ENCODE measurements around the gene C16orf87. TPM values are rescaled to one million over a fixed set of nuclear protein-coding genes. Genes with fewer than 3 reads are reported as not detected.

Gene C16orf87
- total RNA-seq, 1 donor from 2014 or later, result 25.0 TPM

DNA sequence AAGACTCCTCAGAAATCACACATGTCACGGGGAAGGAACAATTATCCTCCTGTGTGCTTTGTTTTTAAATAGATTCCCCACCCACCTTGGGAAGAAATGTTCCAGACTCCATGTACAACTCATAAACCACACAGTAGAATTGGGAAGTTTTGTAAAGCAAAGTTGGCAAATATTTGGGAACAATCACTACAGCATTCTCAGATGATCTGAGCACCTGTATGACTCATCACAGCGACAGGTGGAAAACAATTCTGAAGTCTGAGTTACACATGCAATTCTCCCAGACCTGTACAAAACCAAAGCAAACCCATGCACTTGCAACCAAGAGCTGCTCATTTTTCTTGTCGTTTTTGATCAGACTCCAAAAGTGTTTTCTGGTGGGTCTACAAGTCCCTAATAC is 68.4 kb downstream of the C16orf87 start:
- H3K4me1 Mint-ChIP-seq (ENCODE audit: low read depth, unreplicated experiment), result peaks cover 2% of the 10 kb centered on the region
- no peaks in the 10 kb centered on the region for H4K20me1 ChIP-seq (ENCODE audit: insufficient read depth, low read length)
- peaks cover 29% of the 10 kb centered on the region for H3K27me3 Mint-ChIP-seq (ENCODE audit: low read depth, unreplicated experiment)
- no peak overlapping the region for H2AFZ ChIP-seq (ENCODE audit: low read depth, low read length)
- H3K27ac Mint-ChIP-seq (ENCODE audit: unreplicated experiment), result no peak overlapping the region
- H3K36me3 ChIP-seq (ENCODE audit: insufficient read depth, low read length), result no peaks in the 10 kb centered on the region
- H3K79me2 ChIP-seq (ENCODE audit: insufficient read depth, low read length), result no peaks in the 10 kb centered on the region
- no peak overlapping the region for H3K9ac ChIP-seq (ENCODE audit: low read length)
- H3K9me3 Mint-ChIP-seq (ENCODE audit: unreplicated experiment), result peaks cover 3% of the 10 kb centered on the region
- FAIRE-seq (no peak), DNase-seq (ENCODE audit: low read depth) (no peak)
- H3K4me1 ChIP-seq (ENCODE audit: insufficient read depth, low read length), result no peaks in the 10 kb centered on the region
- no peak for TF ChIP-seq CTCF (IDR thresholded peaks at IDR 0.05; ENCODE audit: insufficient read depth, low read depth, low read length)
- TF ChIP-seq EZH2 (IDR thresholded peaks at IDR 0.05; ENCODE audit: insufficient read depth, low read length), result no peak
- no peaks in the 10 kb centered on the region for H3K9me3 ChIP-seq (ENCODE audit: insufficient read depth, low read depth, low read length)
- no peak overlapping the region for H3K4me2 ChIP-seq (ENCODE audit: low read length)
- peaks cover 13% of the 10 kb centered on the region for H3K27me3 ChIP-seq (ENCODE audit: insufficient read depth, low read length)
- no peaks in the 10 kb centered on the region for H3K36me3 Mint-ChIP-seq (ENCODE audit: low read depth, unreplicated experiment)
- no peak overlapping the region for H3K4me3 Mint-ChIP-seq (ENCODE audit: unreplicated experiment)
- no peak overlapping the region for H3K4me3 ChIP-seq (ENCODE audit: insufficient read depth, low read depth, low read length)
- no peak overlapping the region for H3K27ac ChIP-seq (ENCODE audit: low read depth, low read length)

DNA sequence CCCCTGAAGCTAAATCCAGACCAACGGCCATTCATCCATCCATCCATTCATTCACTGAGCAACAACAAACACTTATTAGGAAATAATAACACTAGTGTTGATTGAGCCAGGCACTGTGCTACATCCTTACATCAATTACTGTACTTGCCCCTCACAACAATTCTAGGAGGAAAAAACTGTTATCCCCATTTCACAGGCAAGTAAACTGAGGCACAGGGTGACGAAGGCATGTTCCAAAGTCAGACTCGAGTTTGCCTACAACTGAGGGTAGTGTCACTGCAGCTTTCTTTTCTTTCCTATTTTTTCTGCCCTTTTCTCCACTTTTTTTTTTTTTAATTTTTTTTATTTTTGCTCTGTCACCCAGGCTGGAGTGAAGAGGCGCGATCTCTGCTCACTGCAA is 71.7 kb downstream of the C16orf87 start:
- H3K9ac ChIP-seq (ENCODE audit: low read length), result no peak overlapping the region
- Mint-ChIP-seq H3K27ac (ENCODE audit: unreplicated experiment) (no peak overlapping the region), H3K9me3 (ENCODE audit: unreplicated experiment) (peaks cover 3% of the 10 kb centered on the region), H3K4me1 (ENCODE audit: low read depth, unreplicated experiment) (no peaks in the 10 kb centered on the region), H3K4me3 (ENCODE audit: unreplicated experiment) (no peak overlapping the region), H3K36me3 (ENCODE audit: low read depth, unreplicated experiment) (no peaks in the 10 kb centered on the region), H3K27me3 (ENCODE audit: low read depth, unreplicated experiment) (peaks cover 22% of the 10 kb centered on the region)
- no peak overlapping the region for H3K4me2 ChIP-seq (ENCODE audit: low read length)
- H3K9me3 ChIP-seq (ENCODE audit: insufficient read depth, low read depth, low read length), result no peaks in the 10 kb centered on the region
- H3K4me3 ChIP-seq (ENCODE audit: insufficient read depth, low read depth, low read length), result no peak overlapping the region
- no peaks in the 10 kb centered on the region for H4K20me1 ChIP-seq (ENCODE audit: insufficient read depth, low read length)
- no peaks in the 10 kb centered on the region for H3K4me1 ChIP-seq (ENCODE audit: insufficient read depth, low read length)
- H3K27ac ChIP-seq (ENCODE audit: low read depth, low read length), result no peak overlapping the region
- no peaks in the 10 kb centered on the region for H3K36me3 ChIP-seq (ENCODE audit: insufficient read depth, low read length)
- H3K27me3 ChIP-seq (ENCODE audit: insufficient read depth, low read length), result peaks cover 22% of the 10 kb centered on the region
- H3K79me2 ChIP-seq (ENCODE audit: insufficient read depth, low read length), result no peaks in the 10 kb centered on the region
- DNase-seq (ENCODE audit: low read depth), result no peak
- TF ChIP-seq EZH2 (IDR thresholded peaks at IDR 0.05; ENCODE audit: insufficient read depth, low read length) (no peak), CTCF (IDR thresholded peaks at IDR 0.05; ENCODE audit: insufficient read depth, low read depth, low read length) (no peak)
- FAIRE-seq, result no peak
- no peak overlapping the region for H2AFZ ChIP-seq (ENCODE audit: low read depth, low read length)

- H3K4me3 Mint-ChIP-seq (ENCODE audit: unreplicated experiment), result no peak overlapping the region
- peaks cover 22% of the 10 kb centered on the region for H3K27me3 Mint-ChIP-seq (ENCODE audit: low read depth, unreplicated experiment)
- Histone ChIP-seq H3K4me3 (ENCODE audit: insufficient read depth, low read depth, low read length) (no peak overlapping the region), H3K27me3 (ENCODE audit: insufficient read depth, low read length) (peaks cover 22% of the 10 kb centered on the region), H3K27ac (ENCODE audit: low read depth, low read length) (no peak overlapping the region), H3K9me3 (ENCODE audit: insufficient read depth, low read depth, low read length) (no peaks in the 10 kb centered on the region), H4K20me1 (ENCODE audit: insufficient read depth, low read length) (no peaks in the 10 kb centered on the region), H3K79me2 (ENCODE audit: insufficient read depth, low read length) (no peaks in the 10 kb centered on the region), H3K36me3 (ENCODE audit: insufficient read depth, low read length) (no peaks in the 10 kb centered on the region), H3K4me2 (ENCODE audit: low read length) (no peak overlapping the region), H3K4me1 (ENCODE audit: insufficient read depth, low read length) (no peaks in the 10 kb centered on the region), H2AFZ (ENCODE audit: low read depth, low read length) (no peak overlapping the region), H3K9ac (ENCODE audit: low read length) (no peak overlapping the region)
- no peak overlapping the region for H3K27ac Mint-ChIP-seq (ENCODE audit: unreplicated experiment)
- H3K36me3 Mint-ChIP-seq (ENCODE audit: low read depth, unreplicated experiment), result no peaks in the 10 kb centered on the region
- H3K4me1 Mint-ChIP-seq (ENCODE audit: low read depth, unreplicated experiment), result no peaks in the 10 kb centered on the region
- H3K9me3 Mint-ChIP-seq (ENCODE audit: unreplicated experiment), result peaks cover 3% of the 10 kb centered on the region
- FAIRE-seq (no peak), DNase-seq (ENCODE audit: low read depth) (no peak)
- no peak for TF ChIP-seq EZH2 (IDR thresholded peaks at IDR 0.05; ENCODE audit: insufficient read depth, low read length)
- no peak for TF ChIP-seq CTCF (IDR thresholded peaks at IDR 0.05; ENCODE audit: insufficient read depth, low read depth, low read length)
These were observed 73.5 kb downstream of the C16orf87 start for GRCh38 chr16:46757339-46758050.

Data from astrocyte (in vitro differentiated cells and primary cell).